HepG2 (cell line): Measurements from ENCODE around the gene RNF213. TPM values are rescaled to one million over a fixed set of nuclear protein-coding genes. Genes with fewer than 3 reads are reported as not detected.

ENCODE experiments used
- CC2D1A ChIP-seq: sonication (generic); formaldehyde crosslinking; IDR thresholded peaks from 2 replicates; pipeline ENCODE4 v1.8.1; 2023; ENCODE audit warnings: mild to moderate bottlenecking, missing genetic modification reagents
- DRAP1 ChIP-seq: IDR thresholded peaks from 2 replicates; pipeline ENCODE4 v1.6.1; 2016; ENCODE audit warnings: missing genetic modification reagents, missing compliant biosample characterization
- GABPA ChIP-seq, 2 experiments: IDR thresholded peaks; 2 replicates each; pipeline ENCODE4 v1.6.1; 2011 to 2016; ENCODE audit warnings: low read depth in 2 of 2, low read length in 1 of 2, missing biosample characterization in 1 of 2, missing genetic modification characterization in 1 of 2
- HINFP ChIP-seq: sonication (generic); formaldehyde crosslinking; IDR thresholded peaks from 2 replicates; pipeline ENCODE4 v1.4.0; 2020; ENCODE audit warnings: low read depth, mild to moderate bottlenecking, missing genetic modification reagents
- HNRNPK ChIP-seq: fragments of 200-400 bp; formaldehyde crosslinking; IDR thresholded peaks from 2 replicates; pipeline ENCODE4 v1.6.1; 2018; ENCODE audit warnings: low read length, low read depth, moderate library complexity, mild to moderate bottlenecking; ENCODE audit not compliant: poor library complexity, severe bottlenecking
- ISL2 ChIP-seq: sonication (generic); formaldehyde crosslinking; IDR thresholded peaks from 2 replicates; pipeline ENCODE4 v1.5.0; 2020; ENCODE audit warnings: missing genetic modification reagents
- PHF8 ChIP-seq: sonication (generic); formaldehyde crosslinking; IDR thresholded peaks from 2 replicates; pipeline ENCODE4 v1.5.0; 2020; ENCODE audit warnings: missing genetic modification reagents
- RBFOX2 ChIP-seq: fragments of 200-400 bp; formaldehyde crosslinking; IDR thresholded peaks from 2 replicates; pipeline ENCODE4 v1.6.1; 2017; ENCODE audit warnings: low read depth, mild to moderate bottlenecking, low read length
- SNAI1 ChIP-seq: sonication (generic); formaldehyde crosslinking; IDR thresholded peaks from 2 replicates; pipeline ENCODE4 v1.5.0; 2020; ENCODE audit warnings: mild to moderate bottlenecking, missing genetic modification reagents, borderline replicate concordance
- SOX5 ChIP-seq: IDR thresholded peaks from 2 replicates; pipeline ENCODE4 v1.6.1; 2016; ENCODE audit warnings: borderline replicate concordance
- TCF12 ChIP-seq, 2 experiments: fragments of 450-650 bp in 1 of 2; sonication (generic) in 1 of 2; formaldehyde crosslinking in 1 of 2; IDR thresholded peaks; 2 replicates each; pipeline versions ENCODE4 v1.6.1 to v1.8.0; 2017 to 2022; ENCODE audit warnings: antibody characterized with exemption in 1 of 2, mild to moderate bottlenecking in 1 of 2, missing genetic modification reagents in 1 of 2, moderate library complexity in 1 of 2
- TEAD2 ChIP-seq: sonication (generic); formaldehyde crosslinking; IDR thresholded peaks from 2 replicates; pipeline ENCODE4 v1.9.0; 2021; ENCODE audit warnings: missing genetic modification reagents
- ZBTB1 ChIP-seq: sonication (generic); formaldehyde crosslinking; IDR thresholded peaks from 2 replicates; pipeline ENCODE4 v1.4.0; 2020; ENCODE audit warnings: missing genetic modification reagents, borderline replicate concordance
- ZNF10 ChIP-seq: sonication (generic); formaldehyde crosslinking; IDR thresholded peaks from 2 replicates; pipeline ENCODE4 v1.4.0; 2020; ENCODE audit warnings: mild to moderate bottlenecking, low read depth, missing genetic modification reagents, borderline replicate concordance
- ZNF121 ChIP-seq: sonication (generic); formaldehyde crosslinking; IDR thresholded peaks from 2 replicates; pipeline ENCODE4 v1.5.0; 2020; ENCODE audit warnings: mild to moderate bottlenecking, missing genetic modification reagents
- ZNF326 ChIP-seq: sonication (generic); formaldehyde crosslinking; IDR thresholded peaks from 2 replicates; pipeline ENCODE4 v1.4.0; 2020; ENCODE audit warnings: missing genetic modification reagents, borderline replicate concordance
- ZNF619 ChIP-seq: sonication (generic); formaldehyde crosslinking; IDR thresholded peaks from 2 replicates; pipeline ENCODE4 v1.4.0; 2020; ENCODE audit warnings: mild to moderate bottlenecking, missing genetic modification reagents
- polyA plus RNA-seq, 8 experiments: library from polyadenylated mRNA; depleted of rRNA in 3 of 8; stranded (reverse) in 7 of 8; unstranded in 1 of 8; fragments of >200 nt; fragmentation: Illumina TruSeq in 4 of 8; extraction: Trizol in 4 of 8; gene quantifications; 2 replicates each; pipeline versions ENCODE4 v1.2.1 to v1.2.3, GENCODE V29; 2011 to 2016; ENCODE audit warnings: low read depth in 4 of 8, missing spikeins in 1 of 8, mixed read lengths in 1 of 8; ENCODE audit not compliant: insufficient read depth in 1 of 8
- total RNA-seq, 5 experiments: library from RNA; depleted of rRNA; stranded (reverse); fragments of >200 nt; fragmentation: Illumina TruSeq; extraction: Trizol; gene quantifications; 2 replicates each; pipeline ENCODE4 v1.2.3, GENCODE V29; 2016; ENCODE audit warnings: low read depth in 1 of 5
- TF ChIP-seq, protein P1 (sequence below): sonication (generic); formaldehyde crosslinking; IDR thresholded peaks from 2 replicates; pipeline ENCODE4 v1.5.1; 2020; ENCODE audit warnings: mild to moderate bottlenecking, missing genetic modification reagents, borderline replicate concordance

Gene RNF213
- total and polyA plus RNA-seq, 2 of the 13 experiments (the other 11 are each of a cell fraction or from before 2014, with no cell fraction given), result 38.6 to 38.7 TPM

DNA sequence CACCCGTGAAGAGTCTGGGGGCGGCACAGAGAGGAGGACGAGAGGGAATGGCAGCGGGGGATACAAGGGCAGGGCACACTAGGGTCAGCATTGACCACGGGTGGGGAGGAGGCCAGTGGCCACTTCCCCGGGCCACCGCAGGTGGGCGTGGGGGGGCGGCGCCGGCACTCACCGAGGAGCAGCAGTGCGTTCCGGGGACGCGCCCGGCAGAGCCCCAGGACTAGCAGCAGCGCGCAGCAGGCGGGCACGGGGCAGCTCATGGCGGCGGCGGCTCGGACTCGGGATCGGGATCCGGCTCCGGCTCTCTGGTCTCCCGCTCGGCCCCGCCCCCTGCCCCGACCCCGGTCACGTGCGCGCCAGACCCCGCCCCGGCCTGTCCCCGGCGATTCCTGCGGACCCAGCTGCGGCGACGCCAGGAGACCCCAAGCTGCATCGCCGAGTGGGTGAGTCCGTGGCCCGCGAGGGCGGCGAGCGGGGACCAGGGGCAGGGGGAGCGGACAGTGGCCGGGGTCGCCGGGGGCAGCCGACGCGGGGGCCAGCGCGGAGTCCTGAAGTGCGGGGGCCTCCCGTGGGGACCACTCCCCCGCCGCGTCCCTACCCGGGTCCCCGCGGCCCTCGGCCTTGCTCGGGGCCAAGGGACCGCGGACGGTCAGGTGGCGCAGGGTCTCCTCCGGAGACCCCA lies 40.5 kb upstream of the RNF213 start, which contains the start of the genes SGSH and SLC26A11 (continued):
- TF ChIP-seq, protein P1, sequence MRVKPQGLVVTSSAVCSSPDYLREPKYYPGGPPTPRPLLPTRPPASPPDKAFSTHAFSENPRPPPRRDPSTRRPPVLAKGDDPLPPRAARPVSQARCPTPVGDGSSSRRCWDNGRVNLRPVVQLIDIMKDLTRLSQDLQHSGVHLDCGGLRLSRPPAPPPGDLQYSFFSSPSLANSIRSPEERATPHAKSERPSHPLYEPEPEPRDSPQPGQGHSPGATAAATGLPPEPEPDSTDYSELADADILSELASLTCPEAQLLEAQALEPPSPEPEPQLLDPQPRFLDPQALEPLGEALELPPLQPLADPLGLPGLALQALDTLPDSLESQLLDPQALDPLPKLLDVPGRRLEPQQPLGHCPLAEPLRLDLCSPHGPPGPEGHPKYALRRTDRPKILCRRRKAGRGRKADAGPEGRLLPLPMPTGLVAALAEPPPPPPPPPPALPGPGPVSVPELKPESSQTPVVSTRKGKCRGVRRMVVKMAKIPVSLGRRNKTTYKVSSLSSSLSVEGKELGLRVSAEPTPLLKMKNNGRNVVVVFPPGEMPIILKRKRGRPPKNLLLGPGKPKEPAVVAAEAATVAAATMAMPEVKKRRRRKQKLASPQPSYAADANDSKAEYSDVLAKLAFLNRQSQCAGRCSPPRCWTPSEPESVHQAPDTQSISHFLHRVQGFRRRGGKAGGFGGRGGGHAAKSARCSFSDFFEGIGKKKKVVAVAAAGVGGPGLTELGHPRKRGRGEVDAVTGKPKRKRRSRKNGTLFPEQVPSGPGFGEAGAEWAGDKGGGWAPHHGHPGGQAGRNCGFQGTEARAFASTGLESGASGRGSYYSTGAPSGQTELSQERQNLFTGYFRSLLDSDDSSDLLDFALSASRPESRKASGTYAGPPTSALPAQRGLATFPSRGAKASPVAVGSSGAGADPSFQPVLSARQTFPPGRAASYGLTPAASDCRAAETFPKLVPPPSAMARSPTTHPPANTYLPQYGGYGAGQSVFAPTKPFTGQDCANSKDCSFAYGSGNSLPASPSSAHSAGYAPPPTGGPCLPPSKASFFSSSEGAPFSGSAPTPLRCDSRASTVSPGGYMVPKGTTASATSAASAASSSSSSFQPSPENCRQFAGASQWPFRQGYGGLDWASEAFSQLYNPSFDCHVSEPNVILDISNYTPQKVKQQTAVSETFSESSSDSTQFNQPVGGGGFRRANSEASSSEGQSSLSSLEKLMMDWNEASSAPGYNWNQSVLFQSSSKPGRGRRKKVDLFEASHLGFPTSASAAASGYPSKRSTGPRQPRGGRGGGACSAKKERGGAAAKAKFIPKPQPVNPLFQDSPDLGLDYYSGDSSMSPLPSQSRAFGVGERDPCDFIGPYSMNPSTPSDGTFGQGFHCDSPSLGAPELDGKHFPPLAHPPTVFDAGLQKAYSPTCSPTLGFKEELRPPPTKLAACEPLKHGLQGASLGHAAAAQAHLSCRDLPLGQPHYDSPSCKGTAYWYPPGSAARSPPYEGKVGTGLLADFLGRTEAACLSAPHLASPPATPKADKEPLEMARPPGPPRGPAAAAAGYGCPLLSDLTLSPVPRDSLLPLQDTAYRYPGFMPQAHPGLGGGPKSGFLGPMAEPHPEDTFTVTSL (CRISPR knock-in tag), result no peak
- TF ChIP-seq DRAP1 (no peak; the same call in 1 of the 2 replicates), ISL2 (no peak; the same call in 1 of the 2 replicates), ZNF619 (CRISPR knock-in tag) (no peak), GABPA (IDR thresholded peaks at IDR 0.05; ENCODE audit: low read depth, low read length) (no peak), GABPA (CRISPR knock-in tag; IDR thresholded peaks at IDR 0.05; ENCODE audit: low read depth) (no peak), ZNF121 (peak; percentile 71; the same call in 1 of the 2 replicates), HNRNPK (peak; percentile 53), TEAD2 (CRISPR knock-in tag) (0 out of 2 replicates have a peak, but pooled peaks have one; percentile 71), PHF8 (CRISPR knock-in tag) (peak; percentile 78), ZBTB1 (CRISPR knock-in tag) (no peak), ZNF10 (no peak), RBFOX2 (peak; percentile 88), ZNF326 (CRISPR knock-in tag) (no peak), SNAI1 (CRISPR knock-in tag) (0 out of 2 replicates have a peak, but pooled peaks have one; percentile 72), TCF12 (IDR thresholded peaks at IDR 0.05) (no peak), TCF12 (CRISPR knock-in tag; IDR thresholded peaks at IDR 0.05) (peak; percentile 67; the same call in 1 of the 2 replicates), SOX5 (CRISPR knock-in tag) (0 out of 2 replicates have a peak, but pooled peaks have one; percentile 8), HINFP (CRISPR knock-in tag) (0 out of 2 replicates have a peak, but pooled peaks have one; percentile 79), CC2D1A (no peak)
